Smooth muscle cell (in vitro differentiated cells): ENCODE measurements around the gene ZNF831. TPM values are rescaled to one million over a fixed set of nuclear protein-coding genes. Genes with fewer than 3 reads are reported as not detected.

ENCODE experiments used
- DNase-seq: peaks from one replicate; lab custom pipeline; 2025; ENCODE audit not compliant: unreplicated experiment; lab: John Stamatoyannopoulos, UW
- H2AFZ ChIP-seq: fragments of 200-600 bp; sonication (generic); 2 replicates; pipeline ENCODE4 v1.6.0; 2016; ENCODE audit warnings: antibody characterized with exemption, low read depth, mild to moderate bottlenecking
- H3F3A ChIP-seq: fragments of 200-600 bp; sonication (generic); 2 replicates; pipeline ENCODE4 v1.6.0; 2017; ENCODE audit warnings: antibody characterized with exemption, low read depth
- H3K27ac ChIP-seq: fragments of 200-600 bp; sonication (generic); 2 replicates; pipeline ENCODE4 v1.5.1; 2016; ENCODE audit warnings: low read depth, mild to moderate bottlenecking
- H3K27me3 ChIP-seq: fragments of 200-600 bp; sonication (generic); 2 replicates; pipeline ENCODE4 v1.6.1; 2016; ENCODE audit warnings: low read depth, mild to moderate bottlenecking
- H3K36me3 ChIP-seq: fragments of 200-600 bp; sonication (generic); 2 replicates; pipeline ENCODE4 v1.5.1; 2016; ENCODE audit warnings: low read depth
- H3K4me1 ChIP-seq: fragments of 200-600 bp; sonication (generic); 2 replicates; pipeline ENCODE4 v1.5.1; 2016; ENCODE audit warnings: low read depth
- H3K4me2 ChIP-seq: fragments of 200-600 bp; sonication (generic); 2 replicates; pipeline ENCODE4 v1.6.0; 2016; ENCODE audit warnings: mild to moderate bottlenecking
- H3K4me3 ChIP-seq: fragments of 200-600 bp; sonication (generic); 2 replicates; pipeline ENCODE4 v1.5.1; 2016; ENCODE audit warnings: mild to moderate bottlenecking
- H3K79me2 ChIP-seq: fragments of 200-600 bp; sonication (generic); 2 replicates; pipeline ENCODE4 v1.6.0; 2016; ENCODE audit warnings: low read depth, mild to moderate bottlenecking
- H3K9ac ChIP-seq: fragments of 200-600 bp; sonication (generic); 2 replicates; pipeline ENCODE4 v1.6.0; 2016; ENCODE audit warnings: low read depth
- H3K9me3 ChIP-seq: fragments of 200-600 bp; sonication (generic); replicated peaks from 2 replicates; pipeline ENCODE4 v1.5.1; 2016; ENCODE audit warnings: low read depth
- H4K20me1 ChIP-seq: fragments of 200-600 bp; sonication (generic); 2 replicates; pipeline ENCODE4 v1.6.0; 2016; ENCODE audit warnings: low read depth
- CTCF ChIP-seq: fragments of 200-600 bp; sonication (generic); IDR thresholded peaks from 2 replicates; pipeline ENCODE4 v1.5.1; 2017; ENCODE audit warnings: borderline replicate concordance, mild to moderate bottlenecking, antibody characterized with exemption; ENCODE audit not compliant: insufficient read depth, poor library complexity, severe bottlenecking
- WGBS: methylation state at CpG from one replicate; pipeline ENCODE4 v1.1.7; 2016; ENCODE audit warnings: low lambda C conversion rate; 5-methylcytosine and 5-hydroxymethylcytosine counted together
- polyA plus RNA-seq: library from polyadenylated mRNA; unstranded; fragments of >200 nt; fragmentation: Nextera tagmentation; extraction: Ambion mirVana; gene quantifications from 2 replicates; pipeline ENCODE4 v1.2.1, GENCODE V29; 2016
- total RNA-seq: library from RNA; depleted of rRNA; stranded (reverse); fragments of >200 nt; gene quantifications from 2 replicates; pipeline ENCODE4 v1.2.3, GENCODE V29; 2014

ZNF831 gene
- total and polyA plus RNA-seq, 2 experiments from 2014 or later: not detected

GRCh38 chr20:59170406-59171349 is 7.1 kb downstream of the ZNF831 start:
- no peak overlapping the region for H3K9ac ChIP-seq
- H3K9me3 ChIP-seq: peaks cover 3% of the 10 kb centered on the region
- no peak for DNase-seq
- peaks cover 32% of the 10 kb centered on the region for H3K27me3 ChIP-seq
- no peak overlapping the region for H3K4me3 ChIP-seq
- no peak overlapping the region for H2AFZ ChIP-seq
- no peaks in the 10 kb centered on the region for H3K79me2 ChIP-seq
- no peaks in the 10 kb centered on the region for H3F3A ChIP-seq
- H3K4me2 ChIP-seq: no peak overlapping the region
- no peaks in the 10 kb centered on the region for H3K4me1 ChIP-seq
- H3K27ac ChIP-seq: no peak overlapping the region
- H3K36me3 ChIP-seq: no peaks in the 10 kb centered on the region
- no peak for TF ChIP-seq CTCF
- 76% methylated on average over 6 of the region's 6 CpGs for WGBS
- H4K20me1 ChIP-seq: no peaks in the 10 kb centered on the region

GRCh38 chr20:59171986-59172385 is 8.4 kb downstream of the ZNF831 start:
- Histone ChIP-seq H3K9ac (no peak overlapping the region), H3F3A (no peaks in the 10 kb centered on the region), H4K20me1 (no peaks in the 10 kb centered on the region), H3K27ac (no peak overlapping the region), H2AFZ (no peak overlapping the region), H3K27me3 (peaks cover 29% of the 10 kb centered on the region), H3K36me3 (no peaks in the 10 kb centered on the region), H3K79me2 (no peaks in the 10 kb centered on the region), H3K4me1 (no peaks in the 10 kb centered on the region), H3K4me3 (no peak overlapping the region), H3K4me2 (no peak overlapping the region), H3K9me3 (peaks cover 3% of the 10 kb centered on the region)
- TF ChIP-seq CTCF: no peak
- 92% methylated on average over 8 of the region's 8 CpGs for WGBS
- DNase-seq: no peak

GRCh38 chr20:59173938-59174491 is 10.4 kb downstream of the ZNF831 start:
- no peak overlapping the region for H3K9ac ChIP-seq
- H3K27me3 ChIP-seq: peaks cover 18% of the 10 kb centered on the region
- no peak overlapping the region for H3K4me2 ChIP-seq
- no peaks in the 10 kb centered on the region for H4K20me1 ChIP-seq
- no peaks in the 10 kb centered on the region for H3K4me1 ChIP-seq
- no peak overlapping the region for H3K4me3 ChIP-seq
- no peak overlapping the region for H2AFZ ChIP-seq
- no peak for DNase-seq
- H3F3A ChIP-seq: no peaks in the 10 kb centered on the region
- 62% methylated on average over 7 of the region's 7 CpGs for WGBS
- H3K27ac ChIP-seq: no peak overlapping the region
- TF ChIP-seq CTCF: no peak
- H3K36me3 ChIP-seq: no peaks in the 10 kb centered on the region
- no peaks in the 10 kb centered on the region for H3K79me2 ChIP-seq
- peaks cover 3% of the 10 kb centered on the region for H3K9me3 ChIP-seq

GRCh38 chr20:59175002-59175401 is 11.4 kb downstream of the ZNF831 start:
- H3K79me2 ChIP-seq: no peaks in the 10 kb centered on the region

More at GRCh38 chr20:59175002-59175401, 11.4 kb downstream of the ZNF831 start:
- no peak for TF ChIP-seq CTCF
- Histone ChIP-seq H3K36me3 (no peaks in the 10 kb centered on the region), H4K20me1 (no peaks in the 10 kb centered on the region), H2AFZ (no peak overlapping the region), H3K9ac (no peak overlapping the region), H3F3A (no peaks in the 10 kb centered on the region), H3K4me2 (no peak overlapping the region), H3K27ac (no peak overlapping the region), H3K27me3 (peaks cover 18% of the 10 kb centered on the region), H3K4me1 (no peaks in the 10 kb centered on the region), H3K9me3 (peaks cover 2% of the 10 kb centered on the region), H3K4me3 (no peak overlapping the region)
- DNase-seq: no peak
- WGBS: 91% methylated on average over 1 of the region's 1 CpG
